Muscle layer of colon (tissue), 2 donors: ENCODE results near the gene ITGA11.

Source experiments
- H3K27ac ChIP-seq: one replicate; pipeline ENCODE4 v1.7.0; 2013; ENCODE audit warnings: low read depth, mild to moderate bottlenecking, low read length, moderate library complexity
- H3K27me3 ChIP-seq, 2 donors: one replicate each; pipeline ENCODE4 v1.7.0; 2013; ENCODE audit warnings: low read length in 2 of 2, mild to moderate bottlenecking in 2 of 2; ENCODE audit not compliant: insufficient read depth in 2 of 2, control insufficient read depth in 1 of 2
- H3K36me3 ChIP-seq: one replicate; pipeline ENCODE4 v1.7.0; 2013; ENCODE audit warnings: mild to moderate bottlenecking, low read length; ENCODE audit not compliant: insufficient read depth
- H3K4me1 ChIP-seq: one replicate; pipeline ENCODE4 v1.7.0; 2013; ENCODE audit warnings: mild to moderate bottlenecking, low read length; ENCODE audit not compliant: insufficient read depth
- H3K4me3 ChIP-seq, 2 donors: one replicate each; pipeline ENCODE4 v1.7.0; 2013; ENCODE audit warnings: low read length in 2 of 2, low read depth in 1 of 2, mild to moderate bottlenecking in 1 of 2, moderate library complexity in 1 of 2
- H3K9ac ChIP-seq: one replicate; pipeline ENCODE4 v1.7.0; 2013; ENCODE audit warnings: low read length
- H3K9me3 ChIP-seq: one replicate; pipeline ENCODE4 v1.7.0; 2013; ENCODE audit warnings: mild to moderate bottlenecking, low read length
- donor health status: abdominal sarcoma.
- donor health status: Adenocarcinoma of cecum.

Gene ITGA11

GRCh38 chr15:68328964-68329363 is 103.0 kb downstream of the ITGA11 start:
- H3K27me3 ChIP-seq = no peaks in the 10 kb centered on the region
- H3K9ac ChIP-seq = no peak overlapping the region
- no peaks in the 10 kb centered on the region for H3K36me3 ChIP-seq
- no peak overlapping the region for H3K4me3 ChIP-seq
- H3K27ac ChIP-seq = no peak overlapping the region
- no peaks in the 10 kb centered on the region for H3K4me1 ChIP-seq
- H3K9me3 ChIP-seq = no peaks in the 10 kb centered on the region

- Histone ChIP-seq H3K4me1 (no peaks in the 10 kb centered on the region), H3K27me3 (no peaks in the 10 kb centered on the region), H3K9me3 (no peaks in the 10 kb centered on the region), H3K27ac (no peak overlapping the region), H3K9ac (no peak overlapping the region), H3K36me3 (no peaks in the 10 kb centered on the region), H3K4me3 (no peak overlapping the region)
Observed at GRCh38 chr15:68328443-68328842, 103.5 kb downstream of the ITGA11 start.

- H3K4me1 ChIP-seq = no peaks in the 10 kb centered on the region
- no peak overlapping the region for H3K27ac ChIP-seq
- no peaks in the 10 kb centered on the region for H3K36me3 ChIP-seq
- no peaks in the 10 kb centered on the region for H3K9me3 ChIP-seq
- no peak overlapping the region for H3K4me3 ChIP-seq
- no peak overlapping the region for H3K9ac ChIP-seq
- H3K27me3 ChIP-seq = no peaks in the 10 kb centered on the region
Observed at GRCh38 chr15:68326711-68327354, 105.1 kb downstream of the ITGA11 start.

GRCh38 chr15:68325726-68326125 is 106.2 kb downstream of the ITGA11 start:
- no peak overlapping the region for H3K4me3 ChIP-seq
- no peak overlapping the region for H3K27ac ChIP-seq
- H3K9me3 ChIP-seq = no peaks in the 10 kb centered on the region
- no peaks in the 10 kb centered on the region for H3K36me3 ChIP-seq
- no peak overlapping the region for H3K9ac ChIP-seq
- no peaks in the 10 kb centered on the region for H3K27me3 ChIP-seq
- no peaks in the 10 kb centered on the region for H3K4me1 ChIP-seq

- no peaks in the 10 kb centered on the region for H3K4me1 ChIP-seq
- no peaks in the 10 kb centered on the region for H3K9me3 ChIP-seq
- H3K27me3 ChIP-seq = no peaks in the 10 kb centered on the region
- H3K27ac ChIP-seq = no peak overlapping the region
- H3K36me3 ChIP-seq = no peaks in the 10 kb centered on the region
- H3K4me3 ChIP-seq = no peak overlapping the region
- H3K9ac ChIP-seq = no peak overlapping the region
Observed at GRCh38 chr15:68322796-68323195, 109.2 kb downstream of the ITGA11 start.

GRCh38 chr15:68321229-68321628 is 110.7 kb downstream of the ITGA11 start:
- Histone ChIP-seq H3K27ac (no peak overlapping the region), H3K27me3 (no peaks in the 10 kb centered on the region), H3K9ac (no peak overlapping the region), H3K4me3 (no peak overlapping the region), H3K4me1 (no peaks in the 10 kb centered on the region), H3K36me3 (no peaks in the 10 kb centered on the region), H3K9me3 (no peaks in the 10 kb centered on the region)

- no peak overlapping the region for H3K27ac ChIP-seq
- no peak overlapping the region for H3K4me3 ChIP-seq
- H3K36me3 ChIP-seq = no peaks in the 10 kb centered on the region
Observed at GRCh38 chr15:68319997-68320396, 112.0 kb downstream of the ITGA11 start.

GRCh38 chr15:68318931-68319909 is 112.7 kb downstream of the ITGA11 start:
- Histone ChIP-seq H3K36me3 (no peaks in the 10 kb centered on the region), H3K27me3 (peaks cover 0 to 3% of the 10 kb centered on the region in 2 donors), H3K27ac (no peak overlapping the region), H3K4me1 (no peaks in the 10 kb centered on the region), H3K4me3 (no peak overlapping the region), H3K9me3 (no peaks in the 10 kb centered on the region), H3K9ac (no peak overlapping the region)

More at GRCh38 chr15:68319997-68320396, 112.0 kb downstream of the ITGA11 start:
- H3K9me3 ChIP-seq = no peaks in the 10 kb centered on the region
- H3K4me1 ChIP-seq = no peaks in the 10 kb centered on the region
- H3K27me3 ChIP-seq = peaks cover 0 to under 1% of the 10 kb centered on the region in 2 donors
- no peak overlapping the region for H3K9ac ChIP-seq

GRCh38 chr15:68318008-68318835 is 113.7 kb downstream of the ITGA11 start:
- Histone ChIP-seq H3K36me3 (no peaks in the 10 kb centered on the region), H3K27me3 (peaks cover 0 to 3% of the 10 kb centered on the region in 2 donors), H3K4me3 (no peak overlapping the region), H3K27ac (no peak overlapping the region), H3K4me1 (no peaks in the 10 kb centered on the region), H3K9me3 (no peaks in the 10 kb centered on the region), H3K9ac (no peak overlapping the region)

- Histone ChIP-seq H3K27me3 (peaks cover 0 to 3% of the 10 kb centered on the region in 2 donors), H3K36me3 (no peaks in the 10 kb centered on the region), H3K27ac (no peak overlapping the region), H3K9me3 (no peaks in the 10 kb centered on the region), H3K4me3 (no peak overlapping the region), H3K4me1 (no peaks in the 10 kb centered on the region), H3K9ac (no peak overlapping the region)
Observed at GRCh38 chr15:68317281-68318007, 114.5 kb downstream of the ITGA11 start.
